ENCODE measurements around the gene LONRF2. TPM values are rescaled to one million over a fixed set of nuclear protein-coding genes. Genes with fewer than 3 reads are reported as not detected.
"Not testable (repeated sequence)": the region's sequence is repeated elsewhere in the genome, so short reads cannot be mapped to it uniquely, and the experiment has no call there.

The LONRF2 gene
- total RNA-seq, result not detected
- 0.09 TPM for total RNA-seq (2013)

DNA sequence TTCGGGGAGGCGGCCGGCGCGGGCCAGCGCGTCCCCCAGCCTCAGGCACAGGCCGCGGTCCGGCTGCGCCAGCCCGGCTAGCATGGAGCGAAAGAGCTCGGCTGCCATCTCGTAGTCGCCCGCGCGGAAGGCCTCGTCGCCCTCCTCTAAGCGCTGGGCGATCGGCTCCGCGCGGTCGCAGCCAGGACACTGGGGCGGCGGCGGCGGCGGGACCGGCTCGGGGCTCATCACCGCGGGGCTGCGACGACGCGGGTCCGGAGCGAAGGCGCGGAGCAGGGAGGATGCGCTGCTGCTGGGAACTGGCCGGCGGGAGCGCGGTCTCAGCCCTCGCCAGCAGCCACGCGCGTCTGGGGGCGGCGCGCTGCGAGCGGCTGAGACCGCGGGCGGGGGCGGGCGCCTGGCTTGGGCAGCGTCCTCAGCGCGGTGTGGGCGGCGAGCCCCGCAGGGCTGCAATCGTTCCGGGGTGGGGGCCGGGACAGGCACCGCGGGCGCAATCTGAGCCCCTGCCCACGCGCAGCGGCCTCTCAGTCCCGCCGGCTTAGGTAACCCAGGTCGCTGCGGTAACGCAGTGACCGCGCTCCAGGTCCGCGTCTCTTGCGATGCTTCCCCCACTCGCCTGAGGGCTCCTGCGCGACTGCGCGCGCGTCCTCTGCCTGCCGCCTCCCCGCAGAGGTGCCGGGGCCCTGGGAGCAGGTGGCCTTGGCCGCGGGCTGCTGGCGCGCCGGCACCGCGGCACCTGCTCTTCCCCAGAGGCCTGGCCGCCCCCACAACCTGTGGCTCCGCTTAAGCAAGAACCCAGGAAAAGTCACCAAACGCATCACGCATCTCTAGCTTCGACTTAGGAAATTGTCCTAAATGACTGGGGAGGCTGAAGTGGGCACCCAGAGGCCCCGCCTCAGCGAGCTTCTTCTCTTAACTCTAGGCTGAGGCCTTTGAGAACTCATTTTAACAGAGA lies at the start of gene LONRF2:
TSS of gene LONRF2 (minus strand) at position 636 of the 955 bp plus-strand sequence. CDS start at position 228, 408 bp downstream.
- H3K27me3 ChIP-seq (ENCODE audit: control insufficient read depth, insufficient read depth, low read length), result peaks cover 38% of the 10 kb centered on the region

DNA sequence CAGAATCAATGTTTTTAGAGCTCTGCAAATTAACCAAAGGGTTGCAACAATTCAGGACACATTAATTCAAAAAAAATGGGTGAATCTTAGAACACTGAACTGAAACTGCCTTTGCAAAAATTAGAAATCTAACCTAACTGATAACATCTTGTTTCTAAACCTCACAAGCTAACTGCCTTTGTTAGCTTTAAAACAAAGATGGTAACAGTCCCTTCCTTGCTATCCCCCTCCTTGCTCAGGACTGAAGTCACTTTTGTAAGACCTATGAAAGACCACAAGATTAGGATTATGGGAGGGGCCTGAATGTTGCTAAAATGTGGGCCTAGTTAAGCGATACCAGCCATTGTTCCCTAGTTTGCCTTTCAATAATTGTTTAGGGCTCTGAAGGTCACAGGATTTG lies 44.9 kb upstream of the LONRF2 start:
- no peak for DNase-seq
- intact Hi-C loops (cut with micrococcal nuclease), result no loop called here
- no peak overlapping the region for H3K4me3 ChIP-seq (ENCODE audit: low read length)
- peaks cover 2% of the 10 kb centered on the region for H3K27me3 ChIP-seq (ENCODE audit: control insufficient read depth, insufficient read depth, low read length)
- no peak for ATAC-seq
- peaks cover 17 to 46% of the 10 kb centered on the region in 2 donors for H3K27me3 Mint-ChIP-seq (ENCODE audit: low read depth in 2 of 2)
- WGBS (ENCODE audit: insufficient coverage), result 67% methylated on average over 1 of the region's 1 CpG
- peaks cover 5 to 6% of the 10 kb centered on the region in 2 donors for H3K9me3 Mint-ChIP-seq
- no peaks in the 10 kb centered on the region for H3K36me3 ChIP-seq (ENCODE audit: control insufficient read depth, insufficient read depth, low read length)
- H3K27ac ChIP-seq (ENCODE audit: low read length), result no peak overlapping the region
- H3K27ac Mint-ChIP-seq, result no peak overlapping the region
- H3K36me3 Mint-ChIP-seq, result peaks cover 18% of the 10 kb centered on the region
- H3K4me3 Mint-ChIP-seq, result no peak overlapping the region
- H3K9me3 ChIP-seq (ENCODE audit: control insufficient read depth, insufficient read depth, low read length), result peaks cover 3% of the 10 kb centered on the region
- TF ChIP-seq CTCF (IDR thresholded peaks at IDR 0.05), result no peak
- no peaks in the 10 kb centered on the region for H3K4me1 ChIP-seq (ENCODE audit: control insufficient read depth, insufficient read depth, low read length)
- no peaks in the 10 kb centered on the region for H3K4me1 Mint-ChIP-seq

More for the DNA sequence above, at the start of gene LONRF2:
- Mint-ChIP-seq H3K4me1 (no peaks in the 10 kb centered on the region), H3K4me3 (no peak within 1 kb of the TSS), H3K9me3 (peaks cover 4 to 5% of the 10 kb centered on the region in 2 donors), H3K27ac (no peak within 1 kb of the TSS), H3K36me3 (peaks cover 12% of the 10 kb centered on the region), H3K27me3 (ENCODE audit: low read depth in 2 of 2) (peaks cover 45 to 46% of the 10 kb centered on the region in 2 donors)
- Histone ChIP-seq H3K9me3 (ENCODE audit: control insufficient read depth, insufficient read depth, low read length) (peaks cover 5% of the 10 kb centered on the region), H3K36me3 (ENCODE audit: control insufficient read depth, insufficient read depth, low read length) (no peaks in the 10 kb centered on the region), H3K4me3 (ENCODE audit: low read length) (no peak within 1 kb of the TSS), H3K27ac (ENCODE audit: low read length) (no peak within 1 kb of the TSS), H3K4me1 (ENCODE audit: control insufficient read depth, insufficient read depth, low read length) (no peaks in the 10 kb centered on the region)
- ATAC-seq (no peak), DNase-seq (no peak)
- 1% methylated on average over 113 of the region's 113 CpGs for WGBS (ENCODE audit: insufficient coverage)
- no peak for TF ChIP-seq CTCF (IDR thresholded peaks at IDR 0.05)
- intact Hi-C loops (cut with micrococcal nuclease), result no loop called here

DNA sequence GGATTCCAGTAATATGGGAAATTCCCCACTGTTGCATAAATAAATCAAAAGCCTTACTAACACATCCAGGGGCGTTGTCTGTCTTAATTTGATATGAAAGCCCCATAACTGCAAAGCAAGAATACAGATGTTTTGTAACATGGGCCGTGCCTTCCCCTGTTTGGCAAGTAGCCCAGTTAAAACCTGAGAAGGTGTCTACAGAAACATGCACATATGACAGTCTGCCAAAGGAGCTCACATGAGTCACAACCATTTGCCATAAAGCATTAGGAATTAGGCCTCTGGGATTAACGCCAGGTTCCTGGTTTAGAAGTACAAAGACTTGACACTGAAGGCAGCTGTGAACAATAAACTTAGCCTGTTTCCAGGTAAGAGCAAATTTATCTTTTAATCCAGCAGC lies 43.1 kb upstream of the LONRF2 start:
- H3K27ac Mint-ChIP-seq, result no peak overlapping the region
- Histone ChIP-seq H3K27ac (ENCODE audit: low read length) (no peak overlapping the region), H3K4me3 (ENCODE audit: low read length) (no peak overlapping the region), H3K36me3 (ENCODE audit: control insufficient read depth, insufficient read depth, low read length) (no peaks in the 10 kb centered on the region), H3K9me3 (ENCODE audit: control insufficient read depth, insufficient read depth, low read length) (peaks cover 10% of the 10 kb centered on the region), H3K4me1 (ENCODE audit: control insufficient read depth, insufficient read depth, low read length) (no peaks in the 10 kb centered on the region), H3K27me3 (ENCODE audit: control insufficient read depth, insufficient read depth, low read length) (no peaks in the 10 kb centered on the region)
- peaks cover 12 to 28% of the 10 kb centered on the region in 2 donors for H3K27me3 Mint-ChIP-seq (ENCODE audit: low read depth in 2 of 2)
- no peak overlapping the region for H3K4me3 Mint-ChIP-seq
- no peak for TF ChIP-seq CTCF (IDR thresholded peaks at IDR 0.05)
- H3K9me3 Mint-ChIP-seq, result peaks cover 2 to 4% of the 10 kb centered on the region in 2 donors
- 99% methylated on average over 3 of the region's 3 CpGs for WGBS (ENCODE audit: insufficient coverage)
- ATAC-seq (no peak), DNase-seq (no peak)
- peaks cover 7% of the 10 kb centered on the region for H3K36me3 Mint-ChIP-seq
- intact Hi-C loops (cut with micrococcal nuclease), result no loop called here
- no peaks in the 10 kb centered on the region for H3K4me1 Mint-ChIP-seq

DNA sequence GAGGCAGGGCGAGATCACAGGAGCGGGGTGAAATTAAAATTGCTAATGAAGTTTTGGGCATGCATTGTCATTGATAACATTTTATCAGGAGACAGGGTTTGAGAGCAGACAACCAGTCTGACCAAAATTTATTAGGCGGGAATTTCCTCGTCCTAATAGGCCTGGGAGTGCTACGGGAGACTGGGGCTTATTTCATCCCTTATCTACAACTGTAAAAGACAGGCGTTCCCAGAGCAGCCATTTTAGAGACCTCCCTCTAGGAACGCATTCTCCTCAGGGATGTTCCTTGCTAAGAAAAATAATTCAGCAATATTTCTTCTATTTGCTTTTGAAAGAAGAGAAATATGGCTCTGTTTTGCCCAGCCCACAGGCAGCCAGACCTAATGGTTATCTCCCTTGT lies 40.0 kb upstream of the LONRF2 start:
- H3K4me3 Mint-ChIP-seq; H3K4me3 ChIP-seq (ENCODE audit: low read length); H3K36me3 Mint-ChIP-seq; H3K27ac Mint-ChIP-seq; H3K4me1 Mint-ChIP-seq; intact Hi-C loops (cut with micrococcal nuclease); H3K27ac ChIP-seq (ENCODE audit: low read length); H3K27me3 ChIP-seq (ENCODE audit: control insufficient read depth, insufficient read depth, low read length); ATAC-seq; H3K36me3 ChIP-seq (ENCODE audit: control insufficient read depth, insufficient read depth, low read length); H3K9me3 Mint-ChIP-seq; DNase-seq; H3K4me1 ChIP-seq (ENCODE audit: control insufficient read depth, insufficient read depth, low read length): not testable (repeated sequence)
- 91% methylated on average over 6 of the region's 7 CpGs for WGBS (ENCODE audit: insufficient coverage)
- peaks cover 10% of the 10 kb centered on the region for H3K9me3 ChIP-seq (ENCODE audit: control insufficient read depth, insufficient read depth, low read length)
- peaks cover 14 to 32% of the 10 kb centered on the region in 2 donors for H3K27me3 Mint-ChIP-seq (ENCODE audit: low read depth in 2 of 2)

Measured in natural killer cell (primary cell).